Measurements from ENCODE around the gene S100A3.

GRCh38 chr1:153588482-153588881 is 39.4 kb upstream of the S100A3 start:
- TF ChIP-seq CTCF (IDR thresholded peaks at IDR 0.05) (no peak), POLR2A (IDR thresholded peaks at IDR 0.05) (no peak)

All from right lobe of liver (tissue), 4 donors.